ENCODE measurements around the gene XAF1.

DNA sequence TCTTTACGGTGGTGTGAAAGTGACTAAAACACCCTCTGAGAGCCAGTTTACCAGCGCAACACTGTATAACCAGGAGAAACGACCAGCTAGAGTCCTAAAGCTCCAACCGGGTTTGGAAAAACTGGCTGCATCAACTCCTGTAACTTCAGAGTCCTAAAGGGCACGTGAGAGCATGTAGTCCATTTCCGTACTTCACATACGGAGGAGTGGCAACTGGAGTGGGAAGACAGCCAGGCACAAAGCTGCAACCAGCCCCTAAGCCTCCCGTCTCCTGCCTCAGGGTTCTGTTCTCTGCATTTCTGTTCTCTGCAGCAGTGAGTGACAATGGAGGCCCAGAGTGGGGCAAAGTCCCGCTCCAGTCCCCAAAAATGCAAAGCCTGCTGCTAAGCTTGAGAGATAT, 56.4 kb downstream of the XAF1 start:
- TF ChIP-seq POLR2AphosphoS5 (IDR thresholded peaks at IDR 0.05; ENCODE audit: low read length), result no peak
- TF ChIP-seq SMC3 (IDR thresholded peaks at IDR 0.05; ENCODE audit: borderline replicate concordance, low read length), result no peak
- TF ChIP-seq SUPT20H (IDR thresholded peaks at IDR 0.05; ENCODE audit: borderline replicate concordance, control insufficient read depth, low read depth, low read length), result no peak
- TF ChIP-seq, protein P1, sequence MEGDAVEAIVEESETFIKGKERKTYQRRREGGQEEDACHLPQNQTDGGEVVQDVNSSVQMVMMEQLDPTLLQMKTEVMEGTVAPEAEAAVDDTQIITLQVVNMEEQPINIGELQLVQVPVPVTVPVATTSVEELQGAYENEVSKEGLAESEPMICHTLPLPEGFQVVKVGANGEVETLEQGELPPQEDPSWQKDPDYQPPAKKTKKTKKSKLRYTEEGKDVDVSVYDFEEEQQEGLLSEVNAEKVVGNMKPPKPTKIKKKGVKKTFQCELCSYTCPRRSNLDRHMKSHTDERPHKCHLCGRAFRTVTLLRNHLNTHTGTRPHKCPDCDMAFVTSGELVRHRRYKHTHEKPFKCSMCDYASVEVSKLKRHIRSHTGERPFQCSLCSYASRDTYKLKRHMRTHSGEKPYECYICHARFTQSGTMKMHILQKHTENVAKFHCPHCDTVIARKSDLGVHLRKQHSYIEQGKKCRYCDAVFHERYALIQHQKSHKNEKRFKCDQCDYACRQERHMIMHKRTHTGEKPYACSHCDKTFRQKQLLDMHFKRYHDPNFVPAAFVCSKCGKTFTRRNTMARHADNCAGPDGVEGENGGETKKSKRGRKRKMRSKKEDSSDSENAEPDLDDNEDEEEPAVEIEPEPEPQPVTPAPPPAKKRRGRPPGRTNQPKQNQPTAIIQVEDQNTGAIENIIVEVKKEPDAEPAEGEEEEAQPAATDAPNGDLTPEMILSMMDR (IDR thresholded peaks at IDR 0.05 in 2 of 3, conservative IDR thresholded peaks at IDR 0.05 in 1 of 3; ENCODE audit: control insufficient read depth in 2 of 3, extremely low read depth in 1 of 3, insufficient read depth in 1 of 3, low read depth in 3 of 3, low read length in 3 of 3), result no peak
- TF ChIP-seq MYC (IDR thresholded peaks at IDR 0.05; ENCODE audit: insufficient read depth, insufficient read length, insufficient replicate concordance, low read length, severe bottlenecking), result no peak
- no peak for TF ChIP-seq YY1 (IDR thresholded peaks at IDR 0.05; ENCODE audit: low read depth, low read length)
- no peak for TF ChIP-seq EP300 (IDR thresholded peaks at IDR 0.05; ENCODE audit: borderline replicate concordance in 1 of 2, control insufficient read depth in 1 of 2, low read depth in 2 of 2, low read length in 2 of 2)
- no peak for TF ChIP-seq EZH2 (IDR thresholded peaks at IDR 0.05; ENCODE audit: borderline replicate concordance, control insufficient read depth, low read depth, low read length)
- no peak for TF ChIP-seq STAT1 (conservative IDR thresholded peaks at IDR 0.05)
- TF ChIP-seq ZNF274 (IDR thresholded peaks at IDR 0.05; ENCODE audit: insufficient read depth, insufficient read length), result no peak
- TF ChIP-seq POLR2A (IDR thresholded peaks at IDR 0.05; ENCODE audit: low read depth, low read length), result no peak
- no peak for TF ChIP-seq HCFC1 (IDR thresholded peaks at IDR 0.05; ENCODE audit: low read length)
- TF ChIP-seq TARDBP (IDR thresholded peaks at IDR 0.05; ENCODE audit: borderline replicate concordance), result no peak
